Activated naive CD4-positive, alpha-beta T cell treated with anti-CD3 and anti-CD28 coated beads, Interleukin-2, amount 10 ng/mL, durations not matched to agents 7 days and 5 days (primary cell): ENCODE data around the gene CLP1.
A peak's percentile ranks its signal among the peaks of the same experiment; 100 is the strongest.
"Not testable (repeated sequence)": the region's sequence is repeated elsewhere in the genome, so short reads cannot be mapped to it uniquely, and the experiment has no call there.

Experiments used
- CTCF ChIA-PET: fragments of 350-600 bp; sonication (Branson Sonifier 250); formaldehyde crosslinking; loops from one replicate; lab custom pipeline; 2021; ENCODE audit warnings: antibody characterized with exemption; lab: Charles Lee
- DNase-seq: peaks from one replicate; pipeline ENCODE4 v3.0.0-alpha.2; 2020
- H3K27ac Mint-ChIP-seq: one replicate; pipeline ENCODE4 v1.8.0; 2021; ENCODE audit warnings: mild to moderate bottlenecking, moderate library complexity, mixed read lengths
- H3K27me3 Mint-ChIP-seq: one replicate; pipeline ENCODE4 v1.8.0; 2021; ENCODE audit warnings: mild to moderate bottlenecking, mixed read lengths
- H3K36me3 Mint-ChIP-seq: one replicate; pipeline ENCODE4 v1.8.0; 2021; ENCODE audit warnings: mixed read lengths
- H3K4me1 Mint-ChIP-seq: one replicate; pipeline ENCODE4 v1.8.0; 2021; ENCODE audit warnings: mixed read lengths
- H3K4me3 Mint-ChIP-seq: one replicate; pipeline ENCODE4 v1.8.0; 2021; ENCODE audit warnings: mild to moderate bottlenecking, moderate library complexity, mixed read lengths
- H3K9me3 Mint-ChIP-seq: one replicate; pipeline ENCODE4 v1.8.0; 2021; ENCODE audit warnings: mixed read lengths

CLP1 gene

DNA sequence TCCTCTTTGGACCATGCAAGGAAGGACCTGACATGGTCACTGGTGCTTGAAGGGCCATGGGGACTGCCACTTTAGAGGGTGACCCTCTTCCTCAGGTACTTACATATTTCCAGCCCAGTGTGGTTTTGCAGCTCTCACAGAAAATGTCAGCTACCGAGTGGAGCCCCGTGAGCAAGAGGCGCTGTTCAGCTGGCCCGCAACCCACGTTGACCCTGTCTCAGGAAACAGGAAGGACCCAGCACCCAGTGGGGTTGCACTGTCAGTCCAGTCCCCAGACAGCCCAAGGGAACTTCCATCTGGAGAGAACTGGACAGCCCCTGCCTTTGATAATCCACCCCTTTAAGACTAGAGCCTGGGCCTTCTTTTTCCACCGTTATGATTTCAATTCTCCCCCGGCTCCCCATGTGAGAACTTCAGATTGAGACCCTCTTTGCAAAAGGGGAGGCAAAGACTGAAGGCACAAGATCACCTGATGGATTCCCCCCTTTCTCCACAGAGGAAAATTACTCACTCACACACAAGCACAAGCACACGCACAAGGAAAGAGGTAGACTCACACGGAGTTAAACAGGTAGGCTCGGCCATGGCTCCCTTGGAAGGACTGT, 11.3 kb upstream of the CLP1 start:
- no peaks in the 10 kb centered on the region for H3K9me3 Mint-ChIP-seq
- H3K27ac Mint-ChIP-seq = no peak overlapping the region
- no peaks in the 10 kb centered on the region for H3K36me3 Mint-ChIP-seq
- H3K27me3 Mint-ChIP-seq = peaks cover 78% of the 10 kb centered on the region
- CTCF ChIA-PET = interaction anchor here (0.7 to 1.7 kb wide), 4 partner anchors 78 to 173 kb away, joined by 3 to 8 read pairs (median 4); partner anchors contain the start of gene UBE2L6
- DNase-seq = no peak
- peaks cover 51% of the 10 kb centered on the region for H3K4me1 Mint-ChIP-seq
- no peak overlapping the region for H3K4me3 Mint-ChIP-seq

DNA sequence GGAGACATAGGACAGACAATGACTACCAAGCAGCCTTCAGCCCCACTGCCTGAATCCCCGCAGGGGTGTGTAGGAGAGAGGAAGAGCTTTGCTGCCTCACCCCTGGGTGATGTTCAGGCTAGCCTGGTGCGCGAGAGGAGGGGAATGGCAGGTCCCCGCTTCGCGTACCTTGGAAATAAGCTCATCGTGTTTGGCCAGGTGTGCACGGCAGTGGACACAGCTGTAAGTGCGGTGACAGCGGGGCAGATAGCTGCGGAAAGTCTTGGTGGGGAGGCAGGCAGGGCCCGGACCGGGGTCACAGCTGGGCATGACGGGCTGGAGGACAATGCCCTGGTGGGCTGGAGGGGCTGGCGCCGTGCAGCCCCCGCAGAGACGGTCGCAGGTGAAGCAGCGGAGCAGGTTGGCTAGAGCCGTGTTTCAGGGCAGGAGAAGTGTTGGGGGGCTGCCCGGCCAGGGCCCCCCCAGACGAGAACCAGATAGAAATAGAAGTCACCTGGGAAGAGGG, 10.7 kb upstream of the CLP1 start:
- no peak for DNase-seq
- CTCF ChIA-PET = interaction anchor here (0.7 to 2.5 kb wide), 5 partner anchors 79 to 174 kb away, joined by 3 to 8 read pairs (median 5); partner anchors contain the start of gene UBE2L6
- Mint-ChIP-seq H3K36me3 (no peaks in the 10 kb centered on the region), H3K4me3 (no peak overlapping the region), H3K27me3 (peaks cover 74% of the 10 kb centered on the region), H3K27ac (no peak overlapping the region), H3K4me1 (peaks cover 51% of the 10 kb centered on the region), H3K9me3 (no peaks in the 10 kb centered on the region)

DNA sequence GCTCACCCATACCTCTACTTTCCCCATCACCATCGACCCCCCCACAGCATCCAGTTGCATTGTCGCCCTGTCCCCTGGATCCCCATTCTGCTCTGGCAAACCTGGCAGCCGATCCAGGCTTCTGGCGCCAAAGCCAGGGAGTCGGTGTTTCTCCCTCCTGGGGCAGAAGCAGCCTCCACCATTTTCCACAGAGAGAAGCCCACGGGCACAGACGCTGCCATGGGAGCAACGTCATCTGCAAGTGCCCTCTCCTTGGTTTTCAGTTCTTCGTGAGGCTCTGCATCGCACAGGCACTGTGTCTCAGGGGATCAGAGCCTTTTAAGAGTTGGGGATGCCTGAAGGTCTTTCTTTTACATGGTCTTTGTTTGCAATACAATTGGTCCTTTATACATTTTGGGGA, 10.2 kb upstream of the CLP1 start:
- CTCF ChIA-PET = interaction anchor here (1.2 to 2.5 kb wide), 4 partner anchors 120 to 174 kb away, joined by 4 to 8 read pairs (median 6); no protein-coding TSS in a partner anchor
- Mint-ChIP-seq H3K4me1 (peaks cover 55% of the 10 kb centered on the region), H3K27ac (no peak overlapping the region)

DNA sequence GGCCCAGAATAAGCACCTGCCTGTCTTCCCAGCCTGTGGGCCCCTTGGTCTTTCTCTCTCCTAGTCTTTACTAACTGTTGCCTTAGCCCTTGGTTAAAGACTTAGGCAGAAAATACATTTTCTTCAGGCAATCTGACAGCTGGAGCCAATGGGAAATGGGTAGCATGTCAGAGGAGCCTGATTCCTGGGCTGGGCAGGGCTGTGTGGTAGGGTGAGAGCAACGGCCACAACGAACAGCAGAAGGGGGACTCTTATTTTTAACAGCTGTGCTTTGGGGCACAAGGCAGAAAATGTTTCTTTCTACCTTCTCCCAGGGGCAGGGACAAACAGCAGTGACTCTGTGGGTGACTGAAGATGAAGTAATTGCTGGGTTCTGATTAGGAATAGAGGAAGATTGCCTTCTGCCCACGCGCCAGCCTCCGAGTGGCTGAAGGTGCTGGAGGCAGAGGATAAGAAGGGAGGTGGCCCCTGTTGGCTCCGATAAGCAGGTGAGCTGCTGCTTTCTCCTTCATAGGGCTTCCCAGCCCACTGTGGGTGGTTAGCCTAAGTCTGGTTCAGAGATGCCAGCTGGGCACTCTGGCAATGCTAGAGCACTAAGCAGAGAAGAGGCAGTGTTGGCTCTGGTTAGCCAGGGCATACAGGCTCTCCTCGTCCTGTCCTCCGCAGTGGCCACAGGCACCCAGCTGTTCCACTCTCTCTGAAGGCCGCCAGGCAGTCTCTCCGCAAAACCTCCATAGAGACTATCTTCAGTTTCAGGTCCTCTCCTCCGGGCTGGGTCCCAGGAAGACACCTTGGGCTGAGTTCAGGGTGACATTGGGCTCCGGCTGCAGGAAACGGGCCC, 9.4 kb upstream of the CLP1 start:
- H3K9me3 Mint-ChIP-seq = no peaks in the 10 kb centered on the region
- CTCF ChIA-PET = interaction anchor here (0.7 to 2.5 kb wide), 7 partner anchors 9 to 191 kb away, joined by 3 to 8 read pairs (median 5); no protein-coding TSS in a partner anchor
- H3K4me3 Mint-ChIP-seq = peak overlapping the region; percentile 69
- DNase-seq = peak; percentile 24
- H3K27ac Mint-ChIP-seq = no peak overlapping the region
- peaks cover 63% of the 10 kb centered on the region for H3K4me1 Mint-ChIP-seq
- H3K27me3 Mint-ChIP-seq = peaks cover 66% of the 10 kb centered on the region
- H3K36me3 Mint-ChIP-seq = no peaks in the 10 kb centered on the region

More for the DNA sequence above, 10.2 kb upstream of the CLP1 start:
- Mint-ChIP-seq H3K9me3 (no peaks in the 10 kb centered on the region), H3K27me3 (peaks cover 74% of the 10 kb centered on the region), H3K36me3 (no peaks in the 10 kb centered on the region), H3K4me3 (no peak overlapping the region)
- DNase-seq = no peak

DNA sequence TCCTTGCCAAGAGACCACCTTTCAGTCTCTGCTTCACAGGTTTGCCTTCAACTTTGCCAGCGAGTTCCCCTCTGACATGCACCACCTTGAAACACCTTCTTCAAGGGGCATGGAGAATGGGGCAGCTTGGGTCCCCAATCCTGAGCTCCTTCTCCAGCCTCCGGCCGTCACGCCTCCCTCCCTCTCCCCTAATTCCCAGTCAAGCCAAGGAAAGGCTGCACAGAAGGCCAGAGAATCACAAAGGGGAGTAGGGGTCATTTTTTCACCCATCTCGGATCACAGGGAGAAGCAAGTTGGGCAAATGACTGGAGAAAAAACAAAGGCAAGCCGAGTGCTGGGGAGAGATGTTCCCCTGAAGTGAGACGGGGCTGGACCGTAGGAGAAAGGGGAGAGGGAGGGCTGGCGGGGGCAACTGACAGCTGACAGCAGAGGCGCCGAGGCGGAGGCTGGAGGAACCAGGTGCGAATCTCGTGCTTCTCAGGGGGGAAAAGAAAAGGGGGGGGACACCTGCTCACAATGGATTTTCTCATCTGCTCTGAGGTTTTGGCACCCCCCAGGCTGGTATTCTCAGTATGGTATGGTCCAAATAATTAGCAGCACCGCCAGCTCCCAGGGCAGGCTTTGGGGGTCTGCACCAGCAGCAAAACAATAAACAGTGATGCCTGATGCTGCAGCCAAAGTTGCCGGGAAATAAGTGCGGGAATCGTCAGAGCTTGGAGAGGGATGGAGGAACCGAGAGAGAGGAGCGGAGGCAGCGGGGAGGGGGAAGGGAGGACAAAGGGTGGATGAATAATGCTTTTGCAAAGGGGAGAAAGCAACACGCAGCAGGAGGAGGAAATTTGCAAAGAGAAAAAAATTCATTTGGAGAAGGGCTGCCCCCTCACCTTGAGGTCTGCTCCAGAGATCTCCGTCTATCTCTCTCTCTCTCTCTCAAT, 8.5 kb upstream of the CLP1 start:
- no peak overlapping the region for H3K27ac Mint-ChIP-seq
- peaks cover 61% of the 10 kb centered on the region for H3K27me3 Mint-ChIP-seq
- H3K4me3 Mint-ChIP-seq = peak overlapping the region; percentile 69
- no peaks in the 10 kb centered on the region for H3K9me3 Mint-ChIP-seq
- DNase-seq = peak; percentile 22
- CTCF ChIA-PET = interaction anchor here (0.7 to 2.5 kb wide), 8 partner anchors 10 to 192 kb away, joined by 3 to 8 read pairs (median 4); no protein-coding TSS in a partner anchor
- peaks cover 65% of the 10 kb centered on the region for H3K4me1 Mint-ChIP-seq
- no peaks in the 10 kb centered on the region for H3K36me3 Mint-ChIP-seq

DNA sequence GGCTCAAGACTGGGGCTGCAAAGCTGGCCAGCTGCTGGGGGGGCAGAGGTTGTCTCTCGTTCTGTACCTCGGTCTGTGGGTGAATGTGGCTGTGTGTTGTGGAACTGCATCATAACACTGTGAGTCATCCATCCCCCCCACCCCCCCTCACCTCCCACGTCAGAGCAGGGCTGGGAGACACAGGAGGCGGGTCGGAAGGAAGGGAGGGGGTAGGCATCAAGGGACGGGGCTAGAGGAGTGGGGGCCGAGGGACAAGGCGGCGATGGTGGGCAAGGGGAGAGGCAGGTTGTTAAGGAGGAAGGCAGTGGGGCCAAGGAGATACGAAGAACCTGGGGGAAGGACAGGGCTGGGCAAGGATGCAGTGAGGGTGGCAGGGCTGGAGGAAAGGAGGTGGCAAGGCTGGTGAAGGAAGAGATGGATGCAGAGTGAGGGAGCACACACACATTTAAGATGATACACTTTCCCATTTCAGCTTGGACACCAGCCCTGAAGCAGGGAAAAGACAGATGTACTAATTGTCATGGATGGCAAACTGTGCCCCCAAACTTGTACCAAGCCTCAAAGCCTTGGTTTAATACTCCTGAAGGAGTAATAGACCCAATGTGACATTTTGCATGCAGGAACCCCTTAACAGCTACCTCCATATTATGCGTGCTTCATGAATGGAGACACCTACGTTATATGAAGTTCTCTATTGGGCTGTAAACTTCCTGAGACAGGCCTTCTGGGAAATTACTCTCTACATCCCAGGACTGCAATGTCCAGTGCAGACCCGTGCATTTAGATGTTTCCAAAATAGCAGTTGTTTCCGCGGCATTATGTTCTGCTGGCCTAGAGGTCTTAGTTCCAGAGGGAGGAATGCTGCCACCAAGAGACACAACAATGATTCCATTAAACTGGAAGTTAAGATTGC, 7.5 kb upstream of the CLP1 start, which contains the start of gene YPEL4:
Gene YPEL4, minus strand, starts transcription at position 87 of the 913 bp plus-strand sequence. CDS start 2,805 bp downstream, outside the sequence.
- Mint-ChIP-seq H3K4me1 (peaks cover 68% of the 10 kb centered on the region), H3K27ac (peak within 1 kb of the TSS; percentile 47), H3K27me3 (peaks cover 55% of the 10 kb centered on the region), H3K9me3 (no peaks in the 10 kb centered on the region), H3K36me3 (no peaks in the 10 kb centered on the region), H3K4me3 (peak within 1 kb of the TSS; percentile 69)
- CTCF ChIA-PET = interaction anchor here (1.4 kb wide), 1 partner anchor 193 kb away, joined by 4 read pairs; no protein-coding TSS in a partner anchor
- DNase-seq = peak; percentile 77

DNA sequence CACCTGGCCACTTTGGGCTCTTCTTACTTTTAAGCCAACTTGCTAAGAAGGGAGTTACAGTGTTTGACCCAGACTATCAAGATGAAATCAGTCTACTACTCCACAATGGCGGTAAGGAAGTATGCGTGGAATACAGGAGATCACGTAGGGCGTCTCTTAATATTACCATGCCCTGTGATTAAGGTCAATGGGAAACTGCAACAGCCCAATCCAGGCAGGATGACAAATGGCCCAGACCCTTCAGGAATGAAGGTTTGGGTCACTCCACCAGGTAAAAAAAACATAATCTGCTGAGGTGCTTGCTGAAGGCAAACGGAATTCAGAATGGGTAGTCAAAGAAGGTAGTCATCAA, 6.8 kb upstream of the CLP1 start:
- Mint-ChIP-seq H3K27me3 (peaks cover 48% of the 10 kb centered on the region), H3K27ac (peak overlapping the region; percentile 17), H3K4me1 (peaks cover 67% of the 10 kb centered on the region), H3K36me3 (no peaks in the 10 kb centered on the region), H3K4me3 (no peak overlapping the region), H3K9me3 (no peaks in the 10 kb centered on the region)
- DNase-seq = no peak
- CTCF ChIA-PET = no interaction called here

GRCh38 chr11:57651408-57651807, 6.2 kb upstream of the CLP1 start:
- DNase-seq = no peak
- Mint-ChIP-seq H3K4me1 (peaks cover 65% of the 10 kb centered on the region), H3K36me3 (no peaks in the 10 kb centered on the region), H3K27ac (no peak overlapping the region), H3K27me3 (peaks cover 41% of the 10 kb centered on the region), H3K4me3 (no peak overlapping the region), H3K9me3 (no peaks in the 10 kb centered on the region)
- CTCF ChIA-PET = interaction anchor here (1.5 to 1.7 kb wide), 2 partner anchors 10 to 149 kb away, joined by 3 to 6 read pairs; no protein-coding TSS in a partner anchor

GRCh38 chr11:57652230-57652629, 5.3 kb upstream of the CLP1 start:
- peak overlapping the region; percentile 35 for H3K4me3 Mint-ChIP-seq
- peak overlapping the region; percentile 82 for H3K27ac Mint-ChIP-seq
- peak; percentile 54 for DNase-seq
- CTCF ChIA-PET = interaction anchor here (0.8 to 1.7 kb wide), 3 partner anchors 11 to 148 kb away, joined by 3 to 6 read pairs (median 3); no protein-coding TSS in a partner anchor
- H3K4me1 Mint-ChIP-seq = peaks cover 65% of the 10 kb centered on the region
- H3K27me3 Mint-ChIP-seq = peaks cover 33% of the 10 kb centered on the region
- H3K36me3 Mint-ChIP-seq, H3K9me3 Mint-ChIP-seq: not testable (repeated sequence)

- H3K4me1 Mint-ChIP-seq = peaks cover 67% of the 10 kb centered on the region
- H3K4me3 Mint-ChIP-seq = peak overlapping the region; percentile 35
These were observed 4.9 kb upstream of the CLP1 start for GRCh38 chr11:57652662-57653061.

DNA sequence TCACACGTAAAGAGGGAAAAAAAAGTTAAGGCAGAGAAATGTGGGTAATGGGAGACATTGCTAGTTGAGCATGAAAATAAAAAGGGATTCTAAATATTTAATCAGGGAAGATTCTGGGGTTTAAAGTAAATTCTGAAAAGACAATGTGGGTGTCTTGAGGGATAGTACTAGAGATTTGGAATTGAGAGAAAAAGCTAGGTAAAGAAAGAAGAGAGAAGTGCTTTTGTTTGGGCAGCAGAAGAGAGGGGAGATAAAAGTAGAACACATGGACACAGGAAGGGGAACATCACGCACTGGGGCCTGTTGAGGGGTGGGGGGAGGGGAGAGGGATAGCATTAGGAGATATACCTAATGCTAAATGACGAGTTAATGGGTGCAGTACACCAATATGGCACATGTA, 4.4 kb upstream of the CLP1 start:
- peak overlapping the region; percentile 82 for H3K27ac Mint-ChIP-seq
- H3K4me3 Mint-ChIP-seq = no peak overlapping the region
- peaks cover 5% of the 10 kb centered on the region for H3K36me3 Mint-ChIP-seq
- CTCF ChIA-PET = interaction anchor here (1.4 to 1.7 kb wide), 2 partner anchors 8 to 12 kb away, joined by 3 to 6 read pairs; no protein-coding TSS in a partner anchor
- peaks cover 66% of the 10 kb centered on the region for H3K4me1 Mint-ChIP-seq
- H3K27me3 Mint-ChIP-seq = peaks cover 24% of the 10 kb centered on the region
- H3K9me3 Mint-ChIP-seq = no peaks in the 10 kb centered on the region
- no peak for DNase-seq

More at GRCh38 chr11:57652662-57653061, 4.9 kb upstream of the CLP1 start:
- Mint-ChIP-seq H3K27me3 (peaks cover 29% of the 10 kb centered on the region), H3K27ac (peak overlapping the region; percentile 82), H3K9me3 (no peaks in the 10 kb centered on the region), H3K36me3 (peaks cover 2% of the 10 kb centered on the region)
- no peak for DNase-seq
- CTCF ChIA-PET = interaction anchor here (0.8 to 1.7 kb wide), 3 partner anchors 12 to 148 kb away, joined by 3 to 6 read pairs (median 3); no protein-coding TSS in a partner anchor

DNA sequence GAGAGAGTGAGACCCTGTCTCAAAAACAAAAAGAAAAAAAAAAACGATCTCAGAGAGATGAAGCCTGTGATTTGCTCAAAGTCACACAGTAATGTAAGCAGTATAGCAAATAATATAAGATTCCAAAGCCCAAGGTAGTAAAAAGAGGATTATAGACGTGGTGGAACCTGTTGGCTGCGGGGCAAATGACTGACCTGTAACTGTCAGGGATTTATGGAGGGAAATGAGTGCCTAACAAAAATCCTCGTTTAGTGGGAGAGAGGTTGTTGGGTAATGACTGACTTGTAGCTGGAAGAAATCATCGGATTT, 723 bp upstream of the CLP1 start:
- Mint-ChIP-seq H3K36me3 (peaks cover 27% of the 10 kb centered on the region), H3K4me3 (peak overlapping the region; percentile 93), H3K9me3 (no peaks in the 10 kb centered on the region), H3K27me3 (no peaks in the 10 kb centered on the region), H3K27ac (peak overlapping the region; percentile 89), H3K4me1 (peaks cover 53% of the 10 kb centered on the region)
- CTCF ChIA-PET = interaction anchor here (0.6 to 2.3 kb wide), 4 partner anchors 12 to 130 kb away, joined by 3 to 6 read pairs (median 4); partner anchors contain the start of gene UBE2L6
- DNase-seq = no peak
